ENCODE measurements around the gene FAM111A. TPM values are rescaled to one million over a fixed set of nuclear protein-coding genes. Genes with fewer than 3 reads are reported as not detected.

Gene FAM111A
- total and polyA plus RNA-seq, 10 of the 15 experiments (the other 5 are each of a cell fraction or from before 2014, with no cell fraction given): 26.6 to 95.0 (median 67.5) TPM

DNA sequence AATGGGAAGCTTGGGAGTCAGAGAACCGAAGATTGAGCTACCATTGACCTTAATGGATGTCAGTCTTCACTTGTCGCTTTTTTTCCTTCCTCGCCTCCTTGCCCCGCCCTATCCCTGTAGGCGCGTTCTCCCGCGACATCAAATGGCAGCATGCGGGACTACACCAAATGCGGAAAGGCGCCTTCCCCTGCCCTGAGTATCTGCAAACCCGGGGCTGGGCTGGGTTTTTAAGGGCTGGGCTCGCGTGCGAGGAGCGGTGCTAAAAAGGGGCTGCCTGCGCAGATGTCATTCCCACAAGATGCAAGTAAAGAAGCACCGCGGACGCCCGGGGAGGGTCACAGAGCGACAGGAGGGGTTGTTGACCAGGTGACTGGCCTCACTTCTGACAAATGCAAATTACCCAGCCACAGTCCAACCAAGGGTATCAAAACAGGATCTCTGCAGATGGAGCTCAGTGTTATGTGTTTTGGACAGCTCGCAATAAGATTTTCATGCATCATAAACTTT, 40.3 kb upstream of the FAM111A start:
- no TSS peak for BruUV-seq (replicated peaks)
- intact Hi-C loops (cut with micrococcal nuclease; ENCODE audit: unreplicated experiment) (loop anchor here (1.0 to 10.0 kb wide), 2 partner anchors 42 to 182 kb away; no protein-coding TSS in a partner anchor), in situ Hi-C loops (cut with MboI) (loop anchor here (5.0 to 10.0 kb wide), 2 partner anchors 455 to 528 kb away; partner anchors contain the start of genes LPXN and ZFP91)
- Histone ChIP-seq H2AFZ (ENCODE audit: control insufficient read depth, low read depth, low read length) (peak overlapping the region; percentile 91), H3K27me3 (replicated peaks in 1 of 2; ENCODE audit: control insufficient read depth in 2 of 2, insufficient read depth in 2 of 2, low read length in 1 of 2) (no peaks in the 10 kb centered on the region), H3K36me3 (ENCODE audit: control insufficient read depth in 2 of 2, insufficient read depth in 2 of 2, low read length in 1 of 2) (no peaks in the 10 kb centered on the region), H3K4me2 (ENCODE audit: control insufficient read depth, insufficient read depth) (peak overlapping the region; percentile 82), H3K9ac (ENCODE audit: control insufficient read depth, insufficient read depth, low read length) (peak overlapping the region; percentile 65), H3K79me2 (ENCODE audit: control insufficient read depth, insufficient read depth, low read length) (peaks cover 5% of the 10 kb centered on the region), H4K20me1 (ENCODE audit: control insufficient read depth, insufficient read depth) (no peaks in the 10 kb centered on the region), H3K4me1 (ENCODE audit: control insufficient read depth, insufficient read depth, low read length) (peaks cover 16% of the 10 kb centered on the region), H3K4me3 (peak overlapping the region; percentile 72), H3K27ac (ENCODE audit: control insufficient read depth, insufficient read depth) (peak overlapping the region; percentile 79), H3K9me3 (replicated peaks; ENCODE audit: control insufficient read depth, insufficient read depth, low read length) (no peaks in the 10 kb centered on the region)
- RAD21 ChIA-PET (ENCODE audit: unreplicated experiment): interaction anchor here (0.7 to 2.0 kb wide), 9 partner anchors 9 to 302 kb away, joined by 3 to 6 read pairs (median 4); no protein-coding TSS in a partner anchor
- FAIRE-seq: peak; percentile 41
- SMC1A ChIA-PET (ENCODE audit: uncharacterized antibody, unreplicated experiment): interaction anchor here (1.0 to 1.3 kb wide), 3 partner anchors 9 to 44 kb away, joined by 3 to 5 read pairs (median 3); no protein-coding TSS in a partner anchor
- DNase-seq (ENCODE audit: low read depth, low spot score): peak; percentile 74
- ATAC-seq: peak; percentile 78
- POLR2A ChIA-PET: interaction anchor here (0.7 to 1.0 kb wide), 2 partner anchors 9 to 38 kb away, joined by 3 to 4 read pairs; no protein-coding TSS in a partner anchor
- CTCF ChIA-PET: interaction anchor here (0.6 to 3.6 kb wide), 15 partner anchors 8 to 455 kb away, joined by 3 to 23 read pairs (median 4); no protein-coding TSS in a partner anchor
- under 1% methylated on average over 23 of the region's 23 CpGs for WGBS (ENCODE audit: insufficient coverage, insufficient replicate concordance, low lambda C conversion rate, missing lambda C conversion rate)
- TF ChIP-seq TARDBP (IDR thresholded peaks at IDR 0.05; ENCODE audit: borderline replicate concordance): 0 out of 2 replicates have a peak, but pooled peaks have one; percentile 43
- TF ChIP-seq FOXM1 (IDR thresholded peaks at IDR 0.05; ENCODE audit: low read depth, low read length): peak; percentile 81
- TF ChIP-seq PML (IDR thresholded peaks at IDR 0.05; ENCODE audit: low read length): peak; percentile 68; the same call in 1 of the 2 replicates
- TF ChIP-seq, protein P1, sequence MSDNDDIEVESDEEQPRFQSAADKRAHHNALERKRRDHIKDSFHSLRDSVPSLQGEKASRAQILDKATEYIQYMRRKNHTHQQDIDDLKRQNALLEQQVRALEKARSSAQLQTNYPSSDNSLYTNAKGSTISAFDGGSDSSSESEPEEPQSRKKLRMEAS (IDR thresholded peaks at IDR 0.05; ENCODE audit: low read depth, low read length): peak; percentile 49; the same call in 1 of the 2 replicates
- peak; percentile 39; the same call in 1 of the 2 replicates for TF ChIP-seq SMC3 (IDR thresholded peaks at IDR 0.05; ENCODE audit: borderline replicate concordance, low read length)
- no peak for TF ChIP-seq NRF1 (conservative IDR thresholded peaks at IDR 0.05; ENCODE audit: low read depth, low read length)
- TF ChIP-seq, protein P2, sequence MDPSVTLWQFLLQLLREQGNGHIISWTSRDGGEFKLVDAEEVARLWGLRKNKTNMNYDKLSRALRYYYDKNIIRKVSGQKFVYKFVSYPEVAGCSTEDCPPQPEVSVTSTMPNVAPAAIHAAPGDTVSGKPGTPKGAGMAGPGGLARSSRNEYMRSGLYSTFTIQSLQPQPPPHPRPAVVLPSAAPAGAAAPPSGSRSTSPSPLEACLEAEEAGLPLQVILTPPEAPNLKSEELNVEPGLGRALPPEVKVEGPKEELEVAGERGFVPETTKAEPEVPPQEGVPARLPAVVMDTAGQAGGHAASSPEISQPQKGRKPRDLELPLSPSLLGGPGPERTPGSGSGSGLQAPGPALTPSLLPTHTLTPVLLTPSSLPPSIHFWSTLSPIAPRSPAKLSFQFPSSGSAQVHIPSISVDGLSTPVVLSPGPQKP (IDR thresholded peaks at IDR 0.05; ENCODE audit: low read depth, low read length): no peak
- peak; percentile 64; the same call in 1 of the 2 replicates for TF ChIP-seq RB1 (IDR thresholded peaks at IDR 0.05; ENCODE audit: borderline replicate concordance)
- TF ChIP-seq POLR2A (IDR thresholded peaks at IDR 0.05; ENCODE audit: low read depth, low read length): peak; percentile 52; the same call in 1 of the 2 replicates
- 0 out of 2 replicates have a peak, but pooled peaks have one; percentile 26 for TF ChIP-seq DPF2 (IDR thresholded peaks at IDR 0.05)
- peak; percentile 62 for TF ChIP-seq NFIC (IDR thresholded peaks at IDR 0.05; ENCODE audit: low read depth, low read length)
- TF ChIP-seq MTA2 (IDR thresholded peaks at IDR 0.05; ENCODE audit: low read depth): 0 out of 2 replicates have a peak, but pooled peaks have one; percentile 23
- peak; percentile 69 for TF ChIP-seq POLR2AphosphoS5 (IDR thresholded peaks at IDR 0.05; ENCODE audit: low read length)
- TF ChIP-seq SMAD5 (IDR thresholded peaks at IDR 0.05; ENCODE audit: low read depth): peak; percentile 70; the same call in 1 of the 2 replicates
- peak; percentile 33; the same call in 1 of the 2 replicates for TF ChIP-seq ATF7 (IDR thresholded peaks at IDR 0.05; ENCODE audit: low read depth)
- no peak for TF ChIP-seq ZNF207 (IDR thresholded peaks at IDR 0.05; ENCODE audit: borderline replicate concordance)
- 0 out of 2 replicates have a peak, but pooled peaks have one; percentile 37 for TF ChIP-seq PAX5 (IDR thresholded peaks at IDR 0.05; ENCODE audit: borderline replicate concordance, low read depth, low read length)
- TF ChIP-seq MEF2B (IDR thresholded peaks at IDR 0.05; ENCODE audit: partially characterized antibody, poor library complexity, severe bottlenecking): peak; percentile 77
- no peak for TF ChIP-seq MTA3 (IDR thresholded peaks at IDR 0.05; ENCODE audit: borderline replicate concordance, low read length)
- peak; percentile 11 to 73; a peak in 1 of 4 replicates for TF ChIP-seq EP300 (IDR thresholded peaks at IDR 0.05; ENCODE audit: borderline replicate concordance in 1 of 2, control insufficient read depth in 1 of 2, low read depth in 2 of 2, low read length in 2 of 2)
- peak; percentile 78; the same call in 1 of the 2 replicates for TF ChIP-seq TCF3 (IDR thresholded peaks at IDR 0.05; ENCODE audit: borderline replicate concordance, insufficient read depth, low read depth, low read length)
- TF ChIP-seq RFX5 (IDR thresholded peaks at IDR 0.05; ENCODE audit: low read depth, low read length): no peak
- no peak for TF ChIP-seq STAT3 (IDR thresholded peaks at IDR 0.05; ENCODE audit: low read depth, low read length)
- TF ChIP-seq IRF4 (IDR thresholded peaks at IDR 0.05; ENCODE audit: low read depth, low read length): no peak
- 0 out of 2 replicates have a peak, but pooled peaks have one; percentile 28 for TF ChIP-seq EED (IDR thresholded peaks at IDR 0.05; ENCODE audit: low read depth)
- peak; percentile 45; the same call in 1 of the 2 replicates for TF ChIP-seq ZBED1 (IDR thresholded peaks at IDR 0.05; ENCODE audit: borderline replicate concordance)

Data from GM12878 (cell line).